HepG2 (cell line): ENCODE results near the gene CASD1. TPM values are rescaled to one million over a fixed set of nuclear protein-coding genes. Genes with fewer than 3 reads are reported as not detected.
A peak's percentile ranks its signal among the peaks of the same experiment; 100 is the strongest.

ENCODE experiments used
- FOXM1 ChIP-seq: sonication (generic); formaldehyde crosslinking; IDR thresholded peaks from 2 replicates; pipeline ENCODE4 v1.5.0; 2020; ENCODE audit warnings: missing genetic modification reagents
- GMEB1 ChIP-seq: sonication (generic); formaldehyde crosslinking; IDR thresholded peaks from 2 replicates; pipeline ENCODE4 v1.5.1; 2020; ENCODE audit warnings: missing genetic modification reagents, mild to moderate bottlenecking, borderline replicate concordance
- HNRNPLL ChIP-seq: fragments of 200-400 bp; formaldehyde crosslinking; IDR thresholded peaks from 2 replicates; pipeline ENCODE4 v1.6.1; 2017; ENCODE audit warnings: mild to moderate bottlenecking, low read depth, low read length; ENCODE audit not compliant: poor library complexity, severe bottlenecking
- NFATC3 ChIP-seq: sonication (generic); formaldehyde crosslinking; IDR thresholded peaks from 2 replicates; pipeline ENCODE4 v1.5.1; 2020; ENCODE audit warnings: mild to moderate bottlenecking, missing genetic modification reagents
- NKX3-1 ChIP-seq: sonication (generic); formaldehyde crosslinking; IDR thresholded peaks from 2 replicates; pipeline ENCODE4 v1.5.0; 2020; ENCODE audit warnings: missing genetic modification reagents
- PTBP1 ChIP-seq: fragments of 200-400 bp; formaldehyde crosslinking; IDR thresholded peaks from 2 replicates; pipeline ENCODE4 v1.6.1; 2018; ENCODE audit warnings: low read length, low read depth; ENCODE audit not compliant: poor library complexity, severe bottlenecking
- RCOR2 ChIP-seq: IDR thresholded peaks from 2 replicates; pipeline ENCODE4 v1.6.1; 2016; ENCODE audit warnings: missing biosample characterization, missing genetic modification reagents
- RFX1 ChIP-seq: fragments of 450-650 bp; IDR thresholded peaks from 2 replicates; pipeline ENCODE4 v1.6.1; 2017
- SAFB2 ChIP-seq: sonication (generic); formaldehyde crosslinking; IDR thresholded peaks from 2 replicates; pipeline ENCODE4 v1.5.1; 2020; ENCODE audit warnings: missing genetic modification reagents, low read depth, mild to moderate bottlenecking, borderline replicate concordance
- SATB2 ChIP-seq: sonication (generic); formaldehyde crosslinking; IDR thresholded peaks from 2 replicates; pipeline ENCODE4 v1.5.0; 2020; ENCODE audit warnings: missing genetic modification reagents
- STAG1 ChIP-seq: sonication (generic); formaldehyde crosslinking; IDR thresholded peaks from 2 replicates; pipeline ENCODE4 v1.4.0; 2020; ENCODE audit warnings: missing genetic modification reagents
- TERF1 ChIP-seq: sonication (generic); formaldehyde crosslinking; IDR thresholded peaks from 2 replicates; pipeline ENCODE4 v1.8.0; 2022; ENCODE audit warnings: mild to moderate bottlenecking, missing genetic modification reagents, moderate library complexity
- TSC22D2 ChIP-seq: sonication (generic); formaldehyde crosslinking; IDR thresholded peaks from 2 replicates; pipeline ENCODE4 v1.5.1; 2020; ENCODE audit warnings: missing genetic modification reagents, mild to moderate bottlenecking, borderline replicate concordance
- WIZ ChIP-seq: sonication (generic); formaldehyde crosslinking; IDR thresholded peaks from 2 replicates; pipeline ENCODE4 v1.5.1; 2020; ENCODE audit warnings: mild to moderate bottlenecking, missing genetic modification reagents
- ZNF274 ChIP-seq: sonication (generic); formaldehyde crosslinking; IDR thresholded peaks from 2 replicates; pipeline ENCODE4 v1.5.1; 2020; ENCODE audit warnings: mild to moderate bottlenecking, missing genetic modification reagents
- ZNF460 ChIP-seq: sonication (generic); formaldehyde crosslinking; IDR thresholded peaks from 2 replicates; pipeline ENCODE4 v1.5.1; 2020; ENCODE audit warnings: missing genetic modification reagents, mild to moderate bottlenecking, borderline replicate concordance
- ZNF777 ChIP-seq: sonication (generic); formaldehyde crosslinking; IDR thresholded peaks from 2 replicates; pipeline ENCODE4 v1.4.0; 2020; ENCODE audit warnings: missing genetic modification reagents
- ZNF839 ChIP-seq: sonication (generic); formaldehyde crosslinking; IDR thresholded peaks from 2 replicates; pipeline ENCODE4 v1.4.0; 2020; ENCODE audit warnings: missing genetic modification reagents, mild to moderate bottlenecking, borderline replicate concordance
- polyA plus RNA-seq, 8 experiments: library from polyadenylated mRNA; depleted of rRNA in 3 of 8; stranded (reverse) in 7 of 8; unstranded in 1 of 8; fragments of >200 nt; fragmentation: Illumina TruSeq in 4 of 8; extraction: Trizol in 4 of 8; gene quantifications; 2 replicates each; pipeline versions ENCODE4 v1.2.1 to v1.2.3, GENCODE V29; 2011 to 2016; ENCODE audit warnings: low read depth in 4 of 8, missing spikeins in 1 of 8, mixed read lengths in 1 of 8; ENCODE audit not compliant: insufficient read depth in 1 of 8
- total RNA-seq, 5 experiments: library from RNA; depleted of rRNA; stranded (reverse); fragments of >200 nt; fragmentation: Illumina TruSeq; extraction: Trizol; gene quantifications; 2 replicates each; pipeline ENCODE4 v1.2.3, GENCODE V29; 2016; ENCODE audit warnings: low read depth in 1 of 5
- TF ChIP-seq, protein P1 (sequence below): sonication (generic); formaldehyde crosslinking; IDR thresholded peaks from 2 replicates; pipeline ENCODE4 v1.4.0; 2020; ENCODE audit warnings: mild to moderate bottlenecking, missing genetic modification reagents, borderline replicate concordance
- TF ChIP-seq, protein P2 (sequence below): sonication (generic); formaldehyde crosslinking; IDR thresholded peaks from 2 replicates; pipeline ENCODE4 v1.8.1; 2023; ENCODE audit warnings: mild to moderate bottlenecking, missing genetic modification reagents, borderline replicate concordance
- TF ChIP-seq, protein P3 (sequence below): sonication (generic); formaldehyde crosslinking; IDR thresholded peaks from 2 replicates; pipeline ENCODE4 v1.4.0; 2020; ENCODE audit warnings: missing genetic modification reagents

Gene CASD1
- total and polyA plus RNA-seq, 2 of the 13 experiments (the other 11 are each of a cell fraction or from before 2014, with no cell fraction given): 22.9 to 32.6 TPM

DNA sequence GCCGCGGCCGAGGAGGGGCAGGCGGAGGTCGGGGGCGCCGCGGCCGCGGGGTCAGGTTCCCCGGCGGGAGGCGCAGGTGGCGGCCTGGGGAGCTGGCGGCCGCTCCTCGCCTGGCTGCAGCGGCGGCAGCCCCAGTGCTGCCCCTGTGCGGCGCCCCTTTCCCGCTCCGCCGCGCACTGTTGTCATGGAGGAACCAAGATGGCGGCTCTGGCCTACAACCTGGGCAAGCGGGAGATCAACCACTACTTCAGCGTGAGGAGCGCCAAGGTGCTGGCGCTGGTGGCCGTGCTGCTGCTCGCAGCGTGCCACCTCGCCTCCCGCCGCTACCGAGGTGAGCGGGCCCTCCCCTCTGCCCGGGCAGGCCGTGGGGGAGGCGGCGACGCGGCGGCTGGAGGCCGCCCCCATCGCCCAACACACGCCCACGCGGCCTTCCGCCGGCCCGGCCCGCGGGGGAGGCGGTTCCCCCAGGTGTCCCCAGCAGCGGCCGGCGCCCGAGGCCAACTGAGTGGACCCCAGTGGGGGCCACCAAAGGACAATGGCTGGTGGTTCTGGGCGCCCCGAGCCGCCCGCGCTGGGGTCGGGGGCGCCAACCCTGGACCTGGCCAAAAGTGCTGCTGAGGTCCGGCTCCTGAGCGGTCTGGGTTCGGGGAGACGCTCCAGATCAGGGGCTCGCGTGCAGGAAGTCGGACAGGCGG is 425 bp downstream of the CASD1 start (continued):
- TF ChIP-seq ZNF839 (CRISPR knock-in tag): no peak
- no peak for TF ChIP-seq ZNF460 (CRISPR knock-in tag)
- peak; percentile 54; the same call in 1 of the 2 replicates for TF ChIP-seq WIZ (CRISPR knock-in tag)
- TF ChIP-seq, protein P1, sequence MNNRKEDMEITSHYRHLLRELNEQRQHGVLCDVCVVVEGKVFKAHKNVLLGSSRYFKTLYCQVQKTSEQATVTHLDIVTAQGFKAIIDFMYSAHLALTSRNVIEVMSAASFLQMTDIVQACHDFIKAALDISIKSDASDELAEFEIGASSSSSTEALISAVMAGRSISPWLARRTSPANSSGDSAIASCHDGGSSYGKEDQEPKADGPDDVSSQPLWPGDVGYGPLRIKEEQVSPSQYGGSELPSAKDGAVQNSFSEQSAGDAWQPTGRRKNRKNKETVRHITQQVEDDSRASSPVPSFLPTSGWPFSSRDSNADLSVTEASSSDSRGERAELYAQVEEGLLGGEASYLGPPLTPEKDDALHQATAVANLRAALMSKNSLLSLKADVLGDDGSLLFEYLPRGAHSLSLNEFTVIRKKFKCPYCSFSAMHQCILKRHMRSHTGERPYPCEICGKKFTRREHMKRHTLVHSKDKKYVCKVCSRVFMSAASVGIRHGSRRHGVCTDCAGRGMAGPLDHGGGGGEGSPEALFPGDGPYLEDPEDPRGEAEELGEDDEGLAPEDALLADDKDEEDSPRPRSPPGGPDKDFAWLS: no peak
- TF ChIP-seq NFATC3 (CRISPR knock-in tag): no peak
- TF ChIP-seq, protein P2, sequence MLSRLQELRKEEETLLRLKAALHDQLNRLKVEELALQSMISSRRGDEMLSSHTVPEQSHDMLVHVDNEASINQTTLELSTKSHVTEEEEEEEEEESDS (CRISPR knock-in tag): 0 out of 2 replicates have a peak, but pooled peaks have one; percentile 34
- TF ChIP-seq GMEB1 (CRISPR knock-in tag): no peak
- TF ChIP-seq, protein P3, sequence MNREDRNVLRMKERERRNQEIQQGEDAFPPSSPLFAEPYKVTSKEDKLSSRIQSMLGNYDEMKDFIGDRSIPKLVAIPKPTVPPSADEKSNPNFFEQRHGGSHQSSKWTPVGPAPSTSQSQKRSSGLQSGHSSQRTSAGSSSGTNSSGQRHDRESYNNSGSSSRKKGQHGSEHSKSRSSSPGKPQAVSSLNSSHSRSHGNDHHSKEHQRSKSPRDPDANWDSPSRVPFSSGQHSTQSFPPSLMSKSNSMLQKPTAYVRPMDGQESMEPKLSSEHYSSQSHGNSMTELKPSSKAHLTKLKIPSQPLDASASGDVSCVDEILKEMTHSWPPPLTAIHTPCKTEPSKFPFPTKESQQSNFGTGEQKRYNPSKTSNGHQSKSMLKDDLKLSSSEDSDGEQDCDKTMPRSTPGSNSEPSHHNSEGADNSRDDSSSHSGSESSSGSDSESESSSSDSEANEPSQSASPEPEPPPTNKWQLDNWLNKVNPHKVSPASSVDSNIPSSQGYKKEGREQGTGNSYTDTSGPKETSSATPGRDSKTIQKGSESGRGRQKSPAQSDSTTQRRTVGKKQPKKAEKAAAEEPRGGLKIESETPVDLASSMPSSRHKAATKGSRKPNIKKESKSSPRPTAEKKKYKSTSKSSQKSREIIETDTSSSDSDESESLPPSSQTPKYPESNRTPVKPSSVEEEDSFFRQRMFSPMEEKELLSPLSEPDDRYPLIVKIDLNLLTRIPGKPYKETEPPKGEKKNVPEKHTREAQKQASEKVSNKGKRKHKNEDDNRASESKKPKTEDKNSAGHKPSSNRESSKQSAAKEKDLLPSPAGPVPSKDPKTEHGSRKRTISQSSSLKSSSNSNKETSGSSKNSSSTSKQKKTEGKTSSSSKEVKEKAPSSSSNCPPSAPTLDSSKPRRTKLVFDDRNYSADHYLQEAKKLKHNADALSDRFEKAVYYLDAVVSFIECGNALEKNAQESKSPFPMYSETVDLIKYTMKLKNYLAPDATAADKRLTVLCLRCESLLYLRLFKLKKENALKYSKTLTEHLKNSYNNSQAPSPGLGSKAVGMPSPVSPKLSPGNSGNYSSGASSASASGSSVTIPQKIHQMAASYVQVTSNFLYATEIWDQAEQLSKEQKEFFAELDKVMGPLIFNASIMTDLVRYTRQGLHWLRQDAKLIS (CRISPR knock-in tag): 0 out of 2 replicates have a peak, but pooled peaks have one; percentile 34
- no peak for TF ChIP-seq SATB2 (CRISPR knock-in tag)
- no peak for TF ChIP-seq NKX3-1
- TF ChIP-seq RFX1: no peak
- peak; percentile 72 for TF ChIP-seq ZNF274 (CRISPR knock-in tag)
- TF ChIP-seq ZNF777 (CRISPR knock-in tag): peak; percentile 12; the same call in 1 of the 2 replicates
- TF ChIP-seq TSC22D2: no peak
- TF ChIP-seq FOXM1 (CRISPR knock-in tag): peak; percentile 40; the same call in 1 of the 2 replicates
- TF ChIP-seq HNRNPLL: no peak
- TF ChIP-seq TERF1: 0 out of 2 replicates have a peak, but pooled peaks have one; percentile 24
- TF ChIP-seq STAG1: no peak; the same call in none of the 2 replicates
- TF ChIP-seq RCOR2 (CRISPR knock-in tag): no peak
- TF ChIP-seq PTBP1: no peak
- TF ChIP-seq SAFB2 (CRISPR knock-in tag): peak; percentile 50; the same call in 1 of the 2 replicates
